ENCODE measurements around the gene DEFB125.
"Not testable (repeated sequence)": the region's sequence is repeated elsewhere in the genome, so short reads cannot be mapped to it uniquely, and the experiment has no call there.

The DEFB125 gene, protein sequence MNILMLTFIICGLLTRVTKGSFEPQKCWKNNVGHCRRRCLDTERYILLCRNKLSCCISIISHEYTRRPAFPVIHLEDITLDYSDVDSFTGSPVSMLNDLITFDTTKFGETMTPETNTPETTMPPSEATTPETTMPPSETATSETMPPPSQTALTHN

GRCh38 chr20:87401-87800, at the start of gene DEFB125:
DEFB125 (plus strand) TSS chr20:87672; CDS start chr20:87710, 38 bp downstream.
- DNase-seq (ENCODE audit: low read depth) = no peak

GRCh38 chr20:60035-60918, 27.2 kb upstream of the DEFB125 start:
- DNase-seq (ENCODE audit: low read depth) = peak; percentile 23

DNA sequence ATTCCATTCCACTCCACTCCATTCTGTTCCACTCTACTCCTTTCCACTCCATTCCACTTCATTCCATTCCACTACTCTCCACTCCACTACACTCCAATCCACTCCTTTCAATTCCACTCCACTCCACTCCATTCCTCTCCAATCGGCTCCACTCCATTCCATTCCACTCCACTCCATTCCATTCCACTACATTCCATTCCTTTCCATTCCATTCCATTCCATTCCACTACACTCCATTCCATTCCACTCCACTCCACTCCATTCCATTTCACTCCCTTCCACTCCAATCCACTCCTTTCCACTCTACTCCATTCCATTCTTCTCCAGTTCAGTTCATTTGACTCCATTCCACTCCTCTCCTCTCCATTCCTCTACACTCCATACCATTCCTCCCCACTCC, 26.2 kb upstream of the DEFB125 start:
- no peak for DNase-seq (ENCODE audit: low read depth)

GRCh38 chr20:61757-62156, 25.7 kb upstream of the DEFB125 start:
- no peak for DNase-seq (ENCODE audit: low read depth)

DNA sequence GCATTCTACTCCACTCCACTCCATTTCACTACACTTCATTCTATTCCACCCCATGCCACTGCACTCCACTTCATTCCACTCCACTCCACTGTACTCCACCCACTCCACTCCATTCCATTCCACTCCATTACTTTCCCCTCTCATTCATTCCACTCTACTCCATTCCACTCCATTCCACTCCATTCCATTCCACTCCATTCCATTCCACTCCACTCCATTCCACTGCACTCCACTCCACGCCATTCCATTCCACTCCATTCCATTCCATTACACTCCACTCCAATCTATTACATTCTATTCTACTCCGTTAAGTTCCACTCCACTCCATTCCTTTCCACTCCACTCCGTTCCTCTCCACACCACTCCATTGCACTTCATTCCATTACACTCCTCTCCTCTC, 25.0 kb upstream of the DEFB125 start:
- DNase-seq (ENCODE audit: low read depth) = no peak

GRCh38 chr20:64026-64603, 23.4 kb upstream of the DEFB125 start:
- DNase-seq (ENCODE audit: low read depth) = no peak

- DNase-seq (ENCODE audit: low read depth) = no peak
These were observed 22.6 kb upstream of the DEFB125 start for GRCh38 chr20:64766-65322.

GRCh38 chr20:77231-77630, 10.2 kb upstream of the DEFB125 start:
- no peak for DNase-seq (ENCODE audit: low read depth)

- DNase-seq (ENCODE audit: low read depth) = no peak
These were observed 9.1 kb upstream of the DEFB125 start for GRCh38 chr20:78338-78737.

GRCh38 chr20:79565-79964, 7.9 kb upstream of the DEFB125 start:
- DNase-seq (ENCODE audit: low read depth) = no peak

DNA sequence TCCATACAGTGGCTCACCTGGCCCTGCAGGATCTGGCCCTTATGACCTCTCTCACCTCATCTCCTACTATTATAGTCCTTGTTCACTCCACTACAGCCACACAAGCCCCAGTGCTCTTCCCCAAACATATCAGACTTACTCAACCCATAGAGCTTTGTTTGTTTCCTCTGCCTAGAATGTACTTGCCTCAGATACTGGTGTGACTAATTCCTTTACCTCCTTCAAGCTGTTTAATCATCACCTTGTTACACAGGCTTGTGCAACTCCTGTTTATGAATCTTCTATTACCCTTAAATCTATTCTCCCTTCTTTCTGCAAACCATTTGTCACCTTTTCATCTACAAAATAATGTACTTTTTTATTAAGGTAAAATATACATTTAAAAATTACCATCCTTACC, 3.2 kb downstream of the DEFB125 start:
- DNase-seq (ENCODE audit: low read depth) = no peak

GRCh38 chr20:93641-94040, 6.2 kb downstream of the DEFB125 start:
- DNase-seq (ENCODE audit: low read depth) = no peak

DNA sequence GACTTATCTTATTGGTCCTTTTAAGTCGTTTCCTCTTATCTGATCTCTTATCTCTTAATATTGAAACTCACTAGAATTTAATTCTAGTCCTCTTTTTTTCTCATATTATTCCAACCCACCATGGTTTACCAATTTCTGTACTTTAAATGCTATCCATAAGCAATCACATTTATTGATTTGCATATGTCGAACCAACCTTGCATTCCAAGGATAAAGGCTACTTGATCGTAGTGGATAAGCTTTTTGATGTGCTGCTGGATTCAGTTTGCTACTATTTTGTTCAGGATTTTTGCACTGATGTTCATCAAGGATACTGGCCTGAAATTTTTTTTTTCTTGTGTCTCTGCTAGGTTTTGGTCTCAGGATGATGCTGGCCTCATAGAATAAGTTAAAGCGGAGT, 7.7 kb downstream of the DEFB125 start:
- no peak for DNase-seq (ENCODE audit: low read depth)

- DNase-seq (ENCODE audit: low read depth) = not testable (repeated sequence)
These were observed 10.2 kb downstream of the DEFB125 start for GRCh38 chr20:97691-98090.

DNA sequence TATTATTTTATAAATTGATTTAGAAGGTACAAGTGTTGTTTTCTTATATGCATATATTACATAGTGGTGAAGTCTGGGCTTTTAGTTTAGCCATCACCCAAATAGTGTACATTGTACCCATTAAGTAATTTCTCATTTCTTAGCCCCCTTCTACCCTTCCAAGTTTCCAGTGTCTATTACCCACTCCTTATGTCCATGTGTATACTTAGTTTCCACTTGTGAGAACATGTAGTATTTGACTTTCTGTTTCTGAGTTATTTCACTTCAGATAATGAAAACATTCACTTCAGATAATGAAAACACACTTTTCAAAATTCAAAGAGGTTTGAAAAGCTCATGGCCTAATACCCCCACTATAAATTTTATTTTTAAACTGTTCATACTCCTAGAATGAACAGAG, 14.5 kb downstream of the DEFB125 start:
- DNase-seq (ENCODE audit: low read depth) = no peak

DNA sequence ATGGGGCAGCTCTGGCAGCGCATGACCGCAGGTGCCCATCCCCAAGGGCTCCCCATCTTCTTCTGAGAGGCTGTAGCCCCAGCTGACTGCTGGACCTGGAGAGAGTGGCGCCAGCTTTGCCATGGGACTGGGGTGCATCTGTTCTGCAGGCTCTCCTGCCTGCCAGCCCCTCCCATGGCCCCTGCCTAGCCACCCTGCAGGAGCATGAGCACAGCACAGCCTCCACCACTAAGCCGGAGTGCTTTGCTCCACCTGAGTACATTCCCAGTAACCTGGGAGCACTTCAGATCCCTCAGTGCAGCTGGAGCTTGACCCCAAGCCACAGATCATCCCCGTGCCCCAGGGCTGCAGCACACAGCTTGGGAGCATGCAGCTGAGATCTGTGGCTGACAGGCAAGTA, 16.0 kb downstream of the DEFB125 start:
- no peak for DNase-seq (ENCODE audit: low read depth)

DNA sequence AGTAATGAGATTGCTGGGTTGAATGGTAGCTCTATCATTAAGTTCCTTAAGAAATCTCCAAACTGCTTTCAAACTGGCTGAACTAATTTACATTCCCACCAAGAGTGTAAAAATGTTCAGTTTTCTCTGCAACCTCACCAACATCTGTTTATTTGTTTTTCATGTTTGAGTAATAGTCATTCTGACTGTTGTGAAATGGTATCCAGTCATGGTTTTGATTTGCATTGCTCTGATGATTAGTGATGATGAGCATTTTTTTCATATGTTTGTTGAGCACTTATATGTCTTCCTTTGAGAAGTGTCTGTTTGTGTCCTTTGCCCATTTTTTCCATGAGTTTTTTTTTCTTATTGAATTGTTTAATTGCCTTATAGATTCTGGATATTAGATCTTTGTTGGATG, 24.9 kb downstream of the DEFB125 start:
- DNase-seq (ENCODE audit: low read depth) = no peak

- DNase-seq (ENCODE audit: low read depth) = no peak
These were observed 30.0 kb downstream of the DEFB125 start for GRCh38 chr20:117518-117917.

DNA sequence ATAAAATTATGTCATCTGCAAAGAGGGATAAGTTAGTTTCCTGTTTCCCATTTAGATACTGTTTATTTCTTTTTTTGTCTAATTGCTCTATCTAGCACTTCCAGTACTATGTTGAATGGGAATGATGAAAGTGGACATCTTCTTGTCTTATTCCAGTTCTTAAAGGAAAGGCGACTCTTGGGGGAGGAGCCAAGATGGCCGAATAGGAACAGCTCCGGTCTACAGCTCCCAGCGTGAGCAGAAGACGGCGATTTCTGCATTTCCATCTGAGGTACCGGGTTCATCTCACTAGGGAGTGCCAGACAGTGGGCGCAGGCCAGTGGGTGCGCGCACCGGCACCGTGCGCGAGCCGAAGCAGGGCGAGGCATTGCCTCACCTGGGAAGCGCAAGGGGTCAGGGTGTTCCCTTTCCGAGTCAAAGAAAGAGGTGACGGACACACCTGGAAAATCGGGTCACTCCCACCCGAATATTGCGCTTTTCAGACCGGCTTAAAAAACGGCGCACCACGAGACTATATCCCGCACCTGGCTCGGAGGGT, 42.4 kb downstream of the DEFB125 start:
- not testable (repeated sequence) for DNase-seq (ENCODE audit: low read depth)

GRCh38 chr20:137668-138490, 50.4 kb downstream of the DEFB125 start:
- no peak for DNase-seq (ENCODE audit: low read depth)

DNA sequence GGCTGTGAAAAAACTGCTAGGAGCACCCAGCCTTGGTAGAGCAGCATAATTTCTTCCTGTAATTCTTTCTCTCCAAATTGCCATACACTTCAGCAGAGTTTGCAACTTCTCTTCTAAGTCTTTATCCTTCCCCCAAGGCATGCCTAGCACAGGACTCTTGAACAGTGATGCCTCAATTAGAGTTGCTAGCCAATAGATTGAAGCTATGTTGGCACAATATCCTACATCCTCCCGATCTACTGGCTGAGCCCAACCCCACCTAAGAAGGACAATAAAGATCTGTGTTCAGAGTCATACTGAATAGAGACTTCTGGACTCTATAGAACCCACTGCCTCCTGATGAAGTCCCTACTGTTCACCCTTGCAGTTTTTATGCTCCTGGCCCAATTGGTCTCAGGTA, 54.8 kb downstream of the DEFB125 start, which contains the start of gene DEFB126:
Gene DEFB126 (plus strand): TSS at position 301 of the 400 bp plus-strand sequence. CDS start 39 bp downstream, at position 340.
- no peak for DNase-seq (ENCODE audit: low read depth)

GRCh38 chr20:145877-146276, 58.4 kb downstream of the DEFB125 start:
- DNase-seq (ENCODE audit: low read depth) = no peak

Data from EH (cell line).